ENCODE data around the gene TSPAN33.

The TSPAN33 gene

DNA sequence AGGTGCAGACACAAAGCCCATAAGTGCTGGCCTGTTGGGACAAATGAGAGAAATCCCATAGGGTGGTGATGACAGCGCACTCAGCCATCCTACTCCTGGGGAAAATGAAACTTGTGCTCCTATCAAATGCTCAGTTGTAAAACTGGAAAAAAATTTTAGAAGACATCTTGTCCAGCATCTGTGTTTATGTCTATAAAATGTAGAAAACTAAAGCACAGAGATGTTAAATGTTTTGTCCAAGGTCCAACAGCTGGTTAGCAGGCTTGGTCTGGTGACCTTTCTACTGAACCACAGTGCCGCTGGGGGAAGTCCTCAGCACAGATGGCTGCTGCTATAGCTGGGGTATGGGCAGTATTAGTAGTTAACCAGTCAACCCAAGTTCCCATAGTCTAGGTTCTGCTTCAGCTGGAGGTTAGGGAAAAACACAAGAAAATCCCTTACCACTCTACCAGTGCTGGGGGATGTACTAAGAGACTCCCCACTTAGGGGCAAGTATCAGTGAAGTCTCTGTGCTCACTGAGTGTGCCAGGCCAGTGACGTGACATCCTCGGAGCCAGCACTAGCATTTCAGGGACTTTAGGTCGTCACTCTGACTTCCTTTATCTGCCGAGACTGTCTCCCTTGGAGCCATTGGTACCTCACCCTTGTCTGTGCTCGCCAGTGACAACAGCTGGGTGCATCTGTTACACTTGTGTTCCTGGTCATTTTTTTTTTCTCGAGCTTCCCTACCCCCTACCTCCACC is 1.9 kb downstream of the TSPAN33 start:
- CTCF ChIA-PET, result interaction anchor here (0.9 to 1.3 kb wide), 3 partner anchors 13 to 29 kb away, joined by 3 to 11 read pairs (median 3); no protein-coding TSS in a partner anchor
- Histone ChIP-seq H3K27ac (ENCODE audit: extremely low read depth, low read depth, low read length) (no peak overlapping the region), H3K4me3 (ENCODE audit: low read depth, low read length) (no peak overlapping the region), H3K9me3 (ENCODE audit: control insufficient read depth, insufficient read depth, low read depth, low read length) (no peaks in the 10 kb centered on the region), H3K36me3 (ENCODE audit: control insufficient read depth in 2 of 2, insufficient read depth in 1 of 2, low read length in 2 of 2) (no peaks in the 10 kb centered on the region), H3K4me1 (ENCODE audit: control insufficient read depth, insufficient read depth, low read length) (0 out of 2 replicates have a peak, but pooled peaks cover 2% of the 10 kb centered on the region)
- POLR2A ChIA-PET, result interaction anchor here (1.3 kb wide), 1 partner anchor 21 kb away, joined by 3 read pairs; no protein-coding TSS in a partner anchor
- TF ChIP-seq, protein P1, sequence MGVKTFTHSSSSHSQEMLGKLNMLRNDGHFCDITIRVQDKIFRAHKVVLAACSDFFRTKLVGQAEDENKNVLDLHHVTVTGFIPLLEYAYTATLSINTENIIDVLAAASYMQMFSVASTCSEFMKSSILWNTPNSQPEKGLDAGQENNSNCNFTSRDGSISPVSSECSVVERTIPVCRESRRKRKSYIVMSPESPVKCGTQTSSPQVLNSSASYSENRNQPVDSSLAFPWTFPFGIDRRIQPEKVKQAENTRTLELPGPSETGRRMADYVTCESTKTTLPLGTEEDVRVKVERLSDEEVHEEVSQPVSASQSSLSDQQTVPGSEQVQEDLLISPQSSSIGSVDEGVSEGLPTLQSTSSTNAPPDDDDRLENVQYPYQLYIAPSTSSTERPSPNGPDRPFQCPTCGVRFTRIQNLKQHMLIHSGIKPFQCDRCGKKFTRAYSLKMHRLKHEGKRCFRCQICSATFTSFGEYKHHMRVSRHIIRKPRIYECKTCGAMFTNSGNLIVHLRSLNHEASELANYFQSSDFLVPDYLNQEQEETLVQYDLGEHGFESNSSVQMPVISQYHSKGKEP (tag by site-specific recombination; IDR thresholded peaks at IDR 0.05), result no peak
- TF ChIP-seq ZNF558 (tag by site-specific recombination; IDR thresholded peaks at IDR 0.05) (no peak), ZNF843 (tag by site-specific recombination; IDR thresholded peaks at IDR 0.05) (no peak), ZNF571 (tag by site-specific recombination; IDR thresholded peaks at IDR 0.05) (no peak), ZNF223 (tag by site-specific recombination; IDR thresholded peaks at IDR 0.05) (no peak), ZXDB (tag by site-specific recombination; IDR thresholded peaks at IDR 0.05) (no peak)

DNA sequence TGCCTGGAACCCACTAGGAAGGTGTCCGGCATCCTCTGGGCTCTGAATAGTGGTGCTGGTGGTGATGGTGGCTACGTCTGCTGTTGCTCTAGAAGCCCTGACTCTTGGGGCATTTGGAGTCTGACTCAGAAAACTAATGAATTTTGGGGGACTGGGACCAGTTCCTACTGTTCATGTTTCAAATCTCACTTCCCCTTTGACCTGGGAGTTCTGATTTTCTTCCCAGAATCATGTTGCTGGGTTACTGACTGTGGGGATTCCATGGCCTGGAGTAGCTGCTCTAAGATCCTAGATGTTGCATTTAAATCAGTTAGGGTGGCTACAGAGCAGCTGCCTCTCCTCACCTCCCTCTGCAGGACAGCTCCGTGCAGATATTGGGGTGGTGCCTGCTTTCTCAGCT is 3.2 kb downstream of the TSPAN33 start:
- ChIA-PET CTCF (interaction anchor here (1.2 to 1.8 kb wide), 3 partner anchors 16 to 70 kb away, joined by 3 to 9 read pairs (median 4); no protein-coding TSS in a partner anchor), POLR2A (no interaction called here)
- Histone ChIP-seq H3K4me1 (ENCODE audit: control insufficient read depth, insufficient read depth, low read length) (0 out of 2 replicates have a peak, but pooled peaks cover 2% of the 10 kb centered on the region), H3K36me3 (ENCODE audit: control insufficient read depth in 2 of 2, insufficient read depth in 1 of 2, low read length in 2 of 2) (no peaks in the 10 kb centered on the region), H3K9me3 (ENCODE audit: control insufficient read depth, insufficient read depth, low read depth, low read length) (no peaks in the 10 kb centered on the region), H3K4me3 (ENCODE audit: low read depth, low read length) (no peak overlapping the region), H3K27ac (ENCODE audit: extremely low read depth, low read depth, low read length) (no peak overlapping the region)
- TF ChIP-seq ZNF391 (tag by site-specific recombination; IDR thresholded peaks at IDR 0.05; ENCODE audit: borderline replicate concordance, low read depth), result no peak
- TF ChIP-seq, protein P2, sequence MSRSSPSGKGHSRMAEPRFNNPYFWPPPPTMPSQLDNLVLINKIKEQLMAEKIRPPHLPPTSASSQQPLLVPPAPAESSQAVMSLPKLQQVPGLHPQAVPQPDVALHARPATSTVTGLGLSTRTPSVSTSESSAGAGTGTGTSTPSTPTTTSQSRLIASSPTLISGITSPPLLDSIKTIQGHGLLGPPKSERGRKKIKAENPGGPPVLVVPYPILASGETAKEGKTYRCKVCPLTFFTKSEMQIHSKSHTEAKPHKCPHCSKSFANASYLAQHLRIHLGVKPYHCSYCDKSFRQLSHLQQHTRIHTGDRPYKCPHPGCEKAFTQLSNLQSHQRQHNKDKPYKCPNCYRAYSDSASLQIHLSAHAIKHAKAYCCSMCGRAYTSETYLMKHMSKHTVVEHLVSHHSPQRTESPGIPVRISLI (tag by site-specific recombination; IDR thresholded peaks at IDR 0.05), result no peak
- no peak for TF ChIP-seq ZNF416 (tag by site-specific recombination; IDR thresholded peaks at IDR 0.05)
- TF ChIP-seq ZNF214 (tag by site-specific recombination; IDR thresholded peaks at IDR 0.05; ENCODE audit: borderline replicate concordance), result no peak
- TF ChIP-seq ZNF830 (tag by site-specific recombination; IDR thresholded peaks at IDR 0.05; ENCODE audit: low read depth), result no peak
- no peak for TF ChIP-seq ZNF837 (tag by site-specific recombination; IDR thresholded peaks at IDR 0.05)
- TF ChIP-seq, protein P3, sequence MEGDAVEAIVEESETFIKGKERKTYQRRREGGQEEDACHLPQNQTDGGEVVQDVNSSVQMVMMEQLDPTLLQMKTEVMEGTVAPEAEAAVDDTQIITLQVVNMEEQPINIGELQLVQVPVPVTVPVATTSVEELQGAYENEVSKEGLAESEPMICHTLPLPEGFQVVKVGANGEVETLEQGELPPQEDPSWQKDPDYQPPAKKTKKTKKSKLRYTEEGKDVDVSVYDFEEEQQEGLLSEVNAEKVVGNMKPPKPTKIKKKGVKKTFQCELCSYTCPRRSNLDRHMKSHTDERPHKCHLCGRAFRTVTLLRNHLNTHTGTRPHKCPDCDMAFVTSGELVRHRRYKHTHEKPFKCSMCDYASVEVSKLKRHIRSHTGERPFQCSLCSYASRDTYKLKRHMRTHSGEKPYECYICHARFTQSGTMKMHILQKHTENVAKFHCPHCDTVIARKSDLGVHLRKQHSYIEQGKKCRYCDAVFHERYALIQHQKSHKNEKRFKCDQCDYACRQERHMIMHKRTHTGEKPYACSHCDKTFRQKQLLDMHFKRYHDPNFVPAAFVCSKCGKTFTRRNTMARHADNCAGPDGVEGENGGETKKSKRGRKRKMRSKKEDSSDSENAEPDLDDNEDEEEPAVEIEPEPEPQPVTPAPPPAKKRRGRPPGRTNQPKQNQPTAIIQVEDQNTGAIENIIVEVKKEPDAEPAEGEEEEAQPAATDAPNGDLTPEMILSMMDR (tag by site-specific recombination; IDR thresholded peaks at IDR 0.05), result no peak
- no peak for TF ChIP-seq ZNF701 (tag by site-specific recombination; IDR thresholded peaks at IDR 0.05)

DNA sequence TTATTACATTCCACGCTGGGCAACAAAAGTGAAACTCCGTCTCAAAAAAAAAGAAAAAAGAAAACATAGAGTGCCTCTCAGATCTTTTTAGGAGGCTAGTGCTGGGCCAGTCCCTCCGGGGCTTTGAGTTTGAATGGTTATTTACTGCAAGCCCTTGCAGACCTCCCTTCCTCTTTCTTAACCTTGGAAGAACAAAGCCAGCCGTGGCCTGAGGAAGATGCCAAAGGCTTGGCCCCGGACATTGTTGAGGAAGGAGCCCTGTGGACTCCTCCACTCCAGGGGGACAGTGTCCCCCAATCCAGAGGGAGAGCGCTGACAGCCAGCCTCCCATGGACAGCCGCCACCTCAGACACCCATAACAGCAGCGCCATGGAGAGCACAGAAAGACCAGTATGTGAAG is 5.0 kb downstream of the TSPAN33 start:
- Histone ChIP-seq H3K36me3 (ENCODE audit: control insufficient read depth in 2 of 2, insufficient read depth in 1 of 2, low read length in 2 of 2) (no peaks in the 10 kb centered on the region), H3K27ac (ENCODE audit: extremely low read depth, low read depth, low read length) (no peak overlapping the region), H3K9me3 (ENCODE audit: control insufficient read depth, insufficient read depth, low read depth, low read length) (no peaks in the 10 kb centered on the region), H3K4me3 (ENCODE audit: low read depth, low read length) (no peak overlapping the region), H3K4me1 (ENCODE audit: control insufficient read depth, insufficient read depth, low read length) (no peaks in the 10 kb centered on the region)
- TF ChIP-seq ZNF239 (tag by site-specific recombination; IDR thresholded peaks at IDR 0.05), result no peak
- TF ChIP-seq ZSCAN16 (tag by site-specific recombination; IDR thresholded peaks at IDR 0.05), result no peak
- TF ChIP-seq, protein P4, sequence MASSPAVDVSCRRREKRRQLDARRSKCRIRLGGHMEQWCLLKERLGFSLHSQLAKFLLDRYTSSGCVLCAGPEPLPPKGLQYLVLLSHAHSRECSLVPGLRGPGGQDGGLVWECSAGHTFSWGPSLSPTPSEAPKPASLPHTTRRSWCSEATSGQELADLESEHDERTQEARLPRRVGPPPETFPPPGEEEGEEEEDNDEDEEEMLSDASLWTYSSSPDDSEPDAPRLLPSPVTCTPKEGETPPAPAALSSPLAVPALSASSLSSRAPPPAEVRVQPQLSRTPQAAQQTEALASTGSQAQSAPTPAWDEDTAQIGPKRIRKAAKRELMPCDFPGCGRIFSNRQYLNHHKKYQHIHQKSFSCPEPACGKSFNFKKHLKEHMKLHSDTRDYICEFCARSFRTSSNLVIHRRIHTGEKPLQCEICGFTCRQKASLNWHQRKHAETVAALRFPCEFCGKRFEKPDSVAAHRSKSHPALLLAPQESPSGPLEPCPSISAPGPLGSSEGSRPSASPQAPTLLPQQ (tag by site-specific recombination; IDR thresholded peaks at IDR 0.05), result no peak
- TF ChIP-seq, protein P5, sequence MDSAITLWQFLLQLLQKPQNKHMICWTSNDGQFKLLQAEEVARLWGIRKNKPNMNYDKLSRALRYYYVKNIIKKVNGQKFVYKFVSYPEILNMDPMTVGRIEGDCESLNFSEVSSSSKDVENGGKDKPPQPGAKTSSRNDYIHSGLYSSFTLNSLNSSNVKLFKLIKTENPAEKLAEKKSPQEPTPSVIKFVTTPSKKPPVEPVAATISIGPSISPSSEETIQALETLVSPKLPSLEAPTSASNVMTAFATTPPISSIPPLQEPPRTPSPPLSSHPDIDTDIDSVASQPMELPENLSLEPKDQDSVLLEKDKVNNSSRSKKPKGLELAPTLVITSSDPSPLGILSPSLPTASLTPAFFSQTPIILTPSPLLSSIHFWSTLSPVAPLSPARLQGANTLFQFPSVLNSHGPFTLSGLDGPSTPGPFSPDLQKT (IDR thresholded peaks at IDR 0.05; ENCODE audit: borderline replicate concordance, low read depth, low read length), result no peak
- no peak for TF ChIP-seq ZNF561 (tag by site-specific recombination; IDR thresholded peaks at IDR 0.05; ENCODE audit: borderline replicate concordance)
- TF ChIP-seq KLF9 (tag by site-specific recombination; IDR thresholded peaks at IDR 0.05; ENCODE audit: low read depth), result no peak
- TF ChIP-seq ZNF404 (tag by site-specific recombination; IDR thresholded peaks at IDR 0.05), result no peak
- no peak for TF ChIP-seq MZF1 (tag by site-specific recombination; IDR thresholded peaks at IDR 0.05; ENCODE audit: borderline replicate concordance)
- TF ChIP-seq ZNF501 (tag by site-specific recombination; IDR thresholded peaks at IDR 0.05), result no peak
- TF ChIP-seq BCL11B (tag by site-specific recombination; IDR thresholded peaks at IDR 0.05; ENCODE audit: low read depth), result no peak
- CTCF ChIA-PET, result interaction anchor here (2.5 kb wide), 1 partner anchor 14 kb away, joined by 25 read pairs; no protein-coding TSS in a partner anchor
- POLR2A ChIA-PET, result no interaction called here

All from HEK293 (cell line).